HPDE6-E6E7 (cell line): Measurements from ENCODE around the gene PDCD7.
A peak's percentile ranks its signal among the peaks of the same experiment; 100 is the strongest.
"Not testable (repeated sequence)": the region's sequence is repeated elsewhere in the genome, so short reads cannot be mapped to it uniquely, and the experiment has no call there.

Experiments used
- DNase-seq: peaks from one replicate; pipeline ENCODE4 v3.0.0; 2011; ENCODE audit warnings: missing footprints; ENCODE audit errors: extremely low spot score

PDCD7 gene

GRCh38 chr15:65091946-65092770 is 41.5 kb downstream of the PDCD7 start:
- DNase-seq = no peak

GRCh38 chr15:65089206-65089824 is 44.3 kb downstream of the PDCD7 start:
- DNase-seq = no peak

- DNase-seq = no peak
Observed at GRCh38 chr15:65088643-65089021, 45.0 kb downstream of the PDCD7 start.

- DNase-seq = no peak
Observed at GRCh38 chr15:65087873-65088642, 45.5 kb downstream of the PDCD7 start.

GRCh38 chr15:65087411-65087810 is 46.2 kb downstream of the PDCD7 start:
- DNase-seq = no peak

- peak; percentile 19 for DNase-seq
Observed at GRCh38 chr15:65086680-65087111, 46.9 kb downstream of the PDCD7 start.

GRCh38 chr15:65085990-65086679 is 47.5 kb downstream of the PDCD7 start:
- DNase-seq = peak; percentile 52

- DNase-seq = no peak
Observed at GRCh38 chr15:65085207-65085753, 48.3 kb downstream of the PDCD7 start.

GRCh38 chr15:65084500-65085206 is 49.0 kb downstream of the PDCD7 start:
- DNase-seq = no peak

GRCh38 chr15:65083262-65083701 is 50.3 kb downstream of the PDCD7 start:
- DNase-seq = no peak

GRCh38 chr15:65082303-65082953 is 51.2 kb downstream of the PDCD7 start:
- DNase-seq = no peak

GRCh38 chr15:65081758-65082157 is 51.9 kb downstream of the PDCD7 start:
- DNase-seq = no peak

GRCh38 chr15:65081270-65081669 is 52.3 kb downstream of the PDCD7 start:
- no peak for DNase-seq

GRCh38 chr15:65079580-65079979 is 54.0 kb downstream of the PDCD7 start:
- DNase-seq = no peak

- DNase-seq = no peak
Observed at GRCh38 chr15:65077981-65078352, 55.6 kb downstream of the PDCD7 start.

- DNase-seq = no peak
Observed at GRCh38 chr15:65077291-65077980, 56.2 kb downstream of the PDCD7 start.

- DNase-seq = no peak
Observed at GRCh38 chr15:65076486-65077290, 56.9 kb downstream of the PDCD7 start, which contains the start of gene KBTBD13. TSS of gene KBTBD13 (plus strand) at chr15:65076746. CDS start at chr15:65076816, 70 bp downstream.

- DNase-seq = not testable (repeated sequence)
Observed at GRCh38 chr15:65075607-65076395, 57.8 kb downstream of the PDCD7 start.
